Stimulated activated CD8-positive, alpha-beta memory T cell treated with anti-CD3 and anti-CD28 coated beads, Interleukin-15, amount 100 ng/mL, for 4 hours (primary cell): ENCODE data around the gene AEBP1.

Experiments
- DNase-seq, 2 donors: peaks; one replicate each; pipeline ENCODE4 v3.0.0-alpha.2; 2020; ENCODE audit warnings: low read depth in 2 of 2

AEBP1 gene

GRCh38 chr7:44103923-44104859 lies at the start of gene AEBP1:
Gene AEBP1 (plus strand): TSS chr7:44104345. CDS start chr7:44104666, 321 bp downstream.
- DNase-seq = no peak

GRCh38 chr7:44056681-44057080 lies 47.5 kb upstream of the AEBP1 start:
- DNase-seq = no peak

GRCh38 chr7:44057181-44057848 lies 46.8 kb upstream of the AEBP1 start:
- no peak for DNase-seq

GRCh38 chr7:44057849-44058758 lies 46.0 kb upstream of the AEBP1 start:
- DNase-seq = no peak

GRCh38 chr7:44058759-44059218 lies 45.4 kb upstream of the AEBP1 start:
- DNase-seq = no peak

- no peak for DNase-seq
Measured at GRCh38 chr7:44059219-44060090, 44.7 kb upstream of the AEBP1 start.

GRCh38 chr7:44060091-44060947 lies 43.8 kb upstream of the AEBP1 start:
- DNase-seq = no peak

GRCh38 chr7:44060948-44061644 lies 43.0 kb upstream of the AEBP1 start:
- DNase-seq = no peak

- no peak for DNase-seq
Measured at GRCh38 chr7:44061645-44062179, 42.4 kb upstream of the AEBP1 start.

GRCh38 chr7:44062180-44062902 lies 41.8 kb upstream of the AEBP1 start:
- no peak for DNase-seq

GRCh38 chr7:44062903-44063295 lies 41.2 kb upstream of the AEBP1 start:
- DNase-seq = no peak

- no peak for DNase-seq
Measured at GRCh38 chr7:44063547-44063893, 40.6 kb upstream of the AEBP1 start.

- no peak for DNase-seq
Measured at GRCh38 chr7:44063894-44064651, 40.1 kb upstream of the AEBP1 start.

- no peak for DNase-seq
Measured at GRCh38 chr7:44064791-44065430, 39.2 kb upstream of the AEBP1 start.

GRCh38 chr7:44065431-44066110 lies 38.6 kb upstream of the AEBP1 start, which contains the start of gene PGAM2:
Gene PGAM2 (minus strand): TSS chr7:44065567. CDS start chr7:44065529, 38 bp downstream.
- DNase-seq = no peak

GRCh38 chr7:44066111-44066460 lies 38.1 kb upstream of the AEBP1 start:
- DNase-seq = no peak
